Esophagus squamous epithelium (tissue), 5 donors: ENCODE measurements around the gene FNDC4. TPM values are rescaled to one million over a fixed set of nuclear protein-coding genes. Genes with fewer than 3 reads are reported as not detected.

Source experiments
- DNase-seq: peaks from one replicate; lab custom pipeline; 2025; lab: John Stamatoyannopoulos, UW
- H3K27ac ChIP-seq, 4 donors: fragments of 200-600 bp; sonication (generic); one replicate each; pipeline ENCODE4 v1.5.1; 2016 to 2019; ENCODE audit warnings: mild to moderate bottlenecking in 1 of 4
- H3K27me3 ChIP-seq, 4 donors: fragments of 200-600 bp; sonication (generic); 1 replicate in 3 of 4; 2 replicates in 1 of 4; pipeline versions ENCODE4 v1.5.1 to v1.6.0; 2017 to 2021; ENCODE audit warnings: antibody characterized with exemption in 1 of 4
- H3K36me3 ChIP-seq, 3 donors: fragments of 200-600 bp; sonication (generic); one replicate each; pipeline ENCODE4 v1.5.1; 2016 to 2019
- H3K4me1 ChIP-seq, 3 donors: fragments of 200-600 bp; sonication (generic); one replicate each; pipeline ENCODE4 v1.5.1; 2017 to 2019
- H3K4me3 ChIP-seq, 4 donors: fragments of 200-600 bp; sonication (generic); 1 replicate in 3 of 4; 2 replicates in 1 of 4; pipeline ENCODE4 v1.5.1; 2016 to 2019; ENCODE audit warnings: mild to moderate bottlenecking in 2 of 4, moderate library complexity in 1 of 4
- H3K9me3 ChIP-seq, 3 donors: fragments of 200-600 bp; sonication (generic); one replicate each; pipeline ENCODE4 v1.5.1; 2016 to 2019
- POLR2A ChIP-seq, 4 donors: fragments of 450-650 bp; IDR thresholded peaks; one replicate each; pipeline ENCODE4 v1.6.1; 2017; ENCODE audit warnings: antibody characterized with exemption in 4 of 4, mild to moderate bottlenecking in 4 of 4, moderate library complexity in 3 of 4
- WGBS, 2 donors: methylation state at CpG; one replicate each; pipeline ENCODE4 v1.1.5; 2018; 5-methylcytosine and 5-hydroxymethylcytosine counted together
- intact Hi-C: fragments of 100-400 bp; cut with DNase I; formaldehyde crosslinking; loops from one replicate; pipeline ENCODE4 v1.15.0; 2022
- total RNA-seq, 4 donors: library from RNA; depleted of rRNA; stranded (reverse); fragments of >200 nt; gene quantifications; one replicate each; pipeline ENCODE4 v1.1.0, GENCODE V29; 2016
- TF ChIP-seq, protein P1 (sequence below), 6 experiments: fragments of 450-650 bp in 4 of 6; fragments of 200-600 bp in 2 of 6; sonication (generic) in 2 of 6; IDR thresholded peaks; one replicate each; pipeline ENCODE4 v1.5.1; 2016 to 2019; ENCODE audit warnings: antibody characterized with exemption in 6 of 6, mild to moderate bottlenecking in 4 of 6, moderate library complexity in 4 of 6
- donor health status: DM: yes; HTN: yes; CAD: no.

The FNDC4 gene
- total RNA-seq, 4 donors from 2014 or later, result 4.6 to 28.2 (median 11.3) TPM

DNA sequence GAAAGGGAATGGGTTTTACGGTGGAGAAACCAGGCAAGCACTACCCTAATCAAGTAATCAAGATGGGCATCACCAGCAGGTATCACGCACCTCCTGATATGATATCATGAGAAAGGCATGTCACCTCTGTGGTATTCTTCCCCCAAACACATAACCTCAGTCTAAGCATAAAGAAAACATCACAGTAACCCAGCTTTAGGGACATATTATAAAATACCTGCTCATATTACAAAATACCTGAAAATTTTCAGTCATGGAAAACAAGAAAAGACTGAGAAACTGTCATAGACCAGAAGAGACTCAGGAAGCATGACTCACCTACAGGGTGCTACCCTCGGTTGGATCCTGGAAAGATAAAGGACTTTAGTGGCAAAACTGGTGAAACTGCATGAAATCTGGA is 32.2 kb upstream of the FNDC4 start:
- Histone ChIP-seq H3K4me1 (no peaks in the 10 kb centered on the region), H3K27me3 (peaks cover 0 to 12% (median 0%) of the 10 kb centered on the region in 4 donors), H3K4me3 (no peak overlapping the region), H3K27ac (no peak overlapping the region), H3K36me3 (no peaks in the 10 kb centered on the region), H3K9me3 (no peaks in the 10 kb centered on the region)
- no peak for TF ChIP-seq POLR2A (IDR thresholded peaks at IDR 0.05)
- TF ChIP-seq, protein P1, sequence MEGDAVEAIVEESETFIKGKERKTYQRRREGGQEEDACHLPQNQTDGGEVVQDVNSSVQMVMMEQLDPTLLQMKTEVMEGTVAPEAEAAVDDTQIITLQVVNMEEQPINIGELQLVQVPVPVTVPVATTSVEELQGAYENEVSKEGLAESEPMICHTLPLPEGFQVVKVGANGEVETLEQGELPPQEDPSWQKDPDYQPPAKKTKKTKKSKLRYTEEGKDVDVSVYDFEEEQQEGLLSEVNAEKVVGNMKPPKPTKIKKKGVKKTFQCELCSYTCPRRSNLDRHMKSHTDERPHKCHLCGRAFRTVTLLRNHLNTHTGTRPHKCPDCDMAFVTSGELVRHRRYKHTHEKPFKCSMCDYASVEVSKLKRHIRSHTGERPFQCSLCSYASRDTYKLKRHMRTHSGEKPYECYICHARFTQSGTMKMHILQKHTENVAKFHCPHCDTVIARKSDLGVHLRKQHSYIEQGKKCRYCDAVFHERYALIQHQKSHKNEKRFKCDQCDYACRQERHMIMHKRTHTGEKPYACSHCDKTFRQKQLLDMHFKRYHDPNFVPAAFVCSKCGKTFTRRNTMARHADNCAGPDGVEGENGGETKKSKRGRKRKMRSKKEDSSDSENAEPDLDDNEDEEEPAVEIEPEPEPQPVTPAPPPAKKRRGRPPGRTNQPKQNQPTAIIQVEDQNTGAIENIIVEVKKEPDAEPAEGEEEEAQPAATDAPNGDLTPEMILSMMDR (IDR thresholded peaks at IDR 0.05), result no peak
- DNase-seq, result no peak
- intact Hi-C loops, result no loop called here
- 37 to 60% methylated on average over 3 of the region's 3 CpGs for WGBS, 2 donors

DNA sequence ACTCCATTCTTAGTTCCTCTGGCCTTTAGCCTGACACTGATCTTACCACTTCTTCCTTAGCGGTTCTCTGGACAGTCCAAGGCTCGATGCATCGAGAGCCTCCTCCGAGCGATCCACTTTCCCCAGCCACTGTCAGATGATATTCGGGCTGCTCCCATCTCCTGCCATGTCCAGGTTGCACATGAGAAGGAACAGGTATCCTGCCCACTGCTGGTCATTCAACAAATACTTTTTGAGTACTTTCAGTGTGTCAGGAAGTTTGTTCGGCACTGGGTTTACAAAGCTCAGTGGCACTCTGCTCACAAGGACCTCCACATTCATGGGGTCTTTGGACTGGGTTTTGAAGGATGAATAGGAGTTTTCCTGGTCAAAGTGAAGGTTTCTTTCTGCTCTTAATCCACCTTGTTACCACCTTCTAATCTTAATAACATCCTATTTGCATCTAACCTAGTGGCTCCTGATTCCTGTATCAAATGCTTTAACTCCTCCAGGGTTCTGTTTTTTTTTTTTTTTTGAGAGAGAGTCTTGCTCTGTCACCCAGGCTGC is 27.5 kb upstream of the FNDC4 start:
- H3K27me3 ChIP-seq, result peaks cover 0 to 19% (median 0%) of the 10 kb centered on the region in 4 donors
- no peak for DNase-seq
- no peaks in the 10 kb centered on the region for H3K4me1 ChIP-seq
- intact Hi-C loops, result no loop called here
- H3K27ac ChIP-seq, result no peak overlapping the region
- no peak overlapping the region for H3K4me3 ChIP-seq
- TF ChIP-seq POLR2A (IDR thresholded peaks at IDR 0.05), result no peak
- TF ChIP-seq, protein P1 (IDR thresholded peaks at IDR 0.05), result no peak
- no peaks in the 10 kb centered on the region for H3K36me3 ChIP-seq
- 83 to 97% methylated on average over 4 to 7 of the region's 7 CpGs for WGBS, 2 donors
- H3K9me3 ChIP-seq, result no peaks in the 10 kb centered on the region

DNA sequence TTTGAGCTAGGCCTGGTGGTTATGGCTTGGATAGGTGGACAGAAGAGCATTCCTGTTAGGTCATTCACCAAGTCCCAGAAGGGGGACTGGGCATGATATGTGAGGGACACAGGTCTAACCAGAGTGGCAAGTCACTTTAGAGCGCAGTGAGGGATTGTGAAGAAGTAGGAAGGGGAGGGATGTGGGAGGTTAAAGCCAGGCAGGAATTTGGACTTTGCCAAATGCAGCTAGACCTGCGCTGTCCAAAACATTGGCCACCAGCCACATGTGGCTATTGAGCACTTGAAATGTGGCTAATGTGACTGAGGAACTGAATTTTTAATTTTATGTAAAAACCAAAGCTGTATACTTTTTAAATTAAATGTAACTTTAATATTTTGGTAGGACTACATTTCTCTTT is 25.3 kb upstream of the FNDC4 start:
- DNase-seq, result no peak
- H3K36me3 ChIP-seq, result no peaks in the 10 kb centered on the region
- H3K27me3 ChIP-seq, result peaks cover 0 to 15% (median 0%) of the 10 kb centered on the region in 4 donors
- no peaks in the 10 kb centered on the region for H3K4me1 ChIP-seq
- WGBS, 2 donors, result 78 to 83% methylated on average over 2 of the region's 2 CpGs
- intact Hi-C loops, result no loop called here
- H3K9me3 ChIP-seq, result no peaks in the 10 kb centered on the region
- H3K4me3 ChIP-seq, result no peak overlapping the region
- H3K27ac ChIP-seq, result no peak overlapping the region
- TF ChIP-seq POLR2A (IDR thresholded peaks at IDR 0.05), result no peak
- TF ChIP-seq, protein P1 (IDR thresholded peaks at IDR 0.05), result no peak

DNA sequence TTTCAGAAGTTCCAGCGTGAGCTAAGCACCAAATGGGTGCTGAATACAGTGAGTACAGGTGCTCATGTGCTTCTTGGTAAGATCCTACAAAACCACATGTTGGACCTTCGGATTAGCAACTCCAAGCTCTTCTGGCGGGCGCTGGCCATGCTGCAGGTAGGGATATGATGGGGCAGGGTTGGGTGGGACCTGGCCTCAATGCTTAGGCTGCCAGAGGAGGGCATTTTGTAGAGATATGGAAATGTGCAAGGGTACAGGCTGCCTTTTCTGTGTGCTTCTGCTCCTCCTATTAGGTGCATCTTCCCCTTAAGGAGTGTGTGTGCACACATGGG is 23.7 kb upstream of the FNDC4 start:
- intact Hi-C loops, result no loop called here
- Histone ChIP-seq H3K9me3 (no peaks in the 10 kb centered on the region), H3K4me3 (no peak overlapping the region), H3K4me1 (no peaks in the 10 kb centered on the region), H3K27me3 (peaks cover 0 to 18% (median 0%) of the 10 kb centered on the region in 4 donors), H3K36me3 (no peaks in the 10 kb centered on the region), H3K27ac (no peak overlapping the region)
- no peak for DNase-seq
- TF ChIP-seq, protein P1 (IDR thresholded peaks at IDR 0.05), result no peak
- no peak for TF ChIP-seq POLR2A (IDR thresholded peaks at IDR 0.05)
- 82 to 89% methylated on average over 1 to 4 of the region's 4 CpGs for WGBS, 2 donors

DNA sequence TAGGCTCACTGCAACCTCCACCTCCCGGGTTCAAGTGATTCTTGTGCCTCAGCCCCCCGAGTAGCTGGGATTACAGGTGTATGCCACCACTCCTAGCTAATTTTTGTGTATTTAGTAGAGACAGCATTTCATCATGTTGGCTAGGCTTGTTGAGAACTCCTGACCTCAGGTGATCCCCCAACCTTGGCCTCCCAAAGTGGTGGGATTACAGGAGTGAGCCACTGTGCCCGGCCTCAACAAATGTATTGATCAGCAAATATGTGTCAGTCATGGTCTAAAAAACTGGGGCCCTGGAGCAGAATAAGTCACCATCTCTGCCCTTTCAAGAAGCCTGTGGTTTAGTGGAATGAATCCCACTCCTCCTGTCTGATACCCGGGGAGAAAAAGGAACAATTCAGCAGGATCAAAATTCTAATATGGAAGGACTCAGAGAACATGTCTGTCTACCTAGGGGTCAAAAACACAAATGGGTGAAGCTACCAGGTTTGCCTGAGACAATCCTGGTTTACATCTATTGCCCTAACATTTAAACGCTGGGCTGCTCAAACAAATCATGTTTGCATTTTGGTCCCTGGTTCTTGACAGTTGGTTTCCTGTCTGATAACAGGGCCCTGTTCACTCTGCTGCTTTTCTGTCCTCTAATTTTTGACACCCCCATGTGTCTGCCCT is 23.2 kb upstream of the FNDC4 start:
- WGBS, 2 donors, result 61 to 66% methylated on average over 3 to 5 of the region's 5 CpGs
- intact Hi-C loops, result no loop called here
- Histone ChIP-seq H3K4me1 (no peaks in the 10 kb centered on the region), H3K4me3 (no peak overlapping the region), H3K27ac (no peak overlapping the region), H3K9me3 (no peaks in the 10 kb centered on the region), H3K27me3 (peaks cover 0 to 18% (median 0%) of the 10 kb centered on the region in 4 donors), H3K36me3 (no peaks in the 10 kb centered on the region)
- DNase-seq, result no peak
- TF ChIP-seq, protein P1 (IDR thresholded peaks at IDR 0.05), result no peak
- TF ChIP-seq POLR2A (IDR thresholded peaks at IDR 0.05), result no peak
